HepG2 (cell line): ENCODE measurements around the gene TLCD1. TPM values are rescaled to one million over a fixed set of nuclear protein-coding genes. Genes with fewer than 3 reads are reported as not detected.
"Not testable (repeated sequence)": the region's sequence is repeated elsewhere in the genome, so short reads cannot be mapped to it uniquely, and the experiment has no call there.

Source experiments
- ATAC-seq: fragments of 200-7000 bp; cut with Tn5 transposase; 3 replicates; pipeline ENCODE4 v1.9.1; 2020; ENCODE audit warnings: mild to moderate bottlenecking, moderate library complexity
- BruUV-seq: library from RNA; stranded (reverse); fragments of 400-500 nt; replicated peaks from 2 replicates; lab custom pipeline; 2021; lab: Mats Ljungman, UMichigan
- CTCF ChIA-PET: fragments of 300-600 bp; formaldehyde crosslinking; extraction: SDS; loops from one replicate; lab custom pipeline; 2021; ENCODE audit warnings: low total read pairs, inconsistent platforms, low intra/inter-chr PET ratio; lab: Yijun Ruan, JAX
- POLR2A ChIA-PET: fragments of 350-600 bp; sonication (Branson Sonifier 250); formaldehyde crosslinking; loops from one replicate; lab custom pipeline; 2020; ENCODE audit warnings: antibody characterized with exemption, inconsistent platforms; lab: Yijun Ruan, JAX
- DNase-seq: peaks from one replicate; pipeline ENCODE4 v3.0.0-alpha.2; 2015; ENCODE audit warnings: low spot score
- FAIRE-seq: peaks from 3 replicates; lab custom pipeline; 2011; peaks lifted over from hg19 to GRCh38; lab: Jason Lieb, UNC
- H2AFZ ChIP-seq: one replicate; pipeline ENCODE4 v1.6.1; 2011; ENCODE audit warnings: low read length, inconsistent platforms
- H3K27ac ChIP-seq: fragments of 300-600 bp; 3 replicates; pipeline ENCODE4 v1.8.0; 2011; ENCODE audit warnings: mixed run types, mild to moderate bottlenecking, mixed read lengths, low read length, inconsistent platforms; ENCODE audit not compliant: insufficient read depth; ENCODE audit errors: extremely low read length
- H3K27me3 ChIP-seq, 2 experiments: fragments of 200-600 bp in 1 of 2; 2 replicates in 1 of 2; 3 replicates in 1 of 2; pipeline versions ENCODE4 v1.6.0 to v1.8.0; 2011; ENCODE audit warnings: low read length in 2 of 2, mild to moderate bottlenecking in 2 of 2, moderate library complexity in 2 of 2, inconsistent platforms in 1 of 2; ENCODE audit not compliant: insufficient read depth in 2 of 2, control insufficient read depth in 1 of 2
- H3K36me3 ChIP-seq, 2 experiments: fragments of 200-600 bp in 1 of 2; replicated peaks in 1 of 2; 2 replicates in 1 of 2; 3 replicates in 1 of 2; pipeline versions ENCODE4 v1.5.1 to v1.8.0; 2011; ENCODE audit warnings: low read length in 2 of 2, inconsistent platforms in 1 of 2; ENCODE audit not compliant: insufficient read depth in 2 of 2, control insufficient read depth in 1 of 2
- H3K4me1 ChIP-seq: 2 replicates; pipeline ENCODE4 v1.5.1; 2012; ENCODE audit warnings: low read length, inconsistent platforms; ENCODE audit not compliant: insufficient read depth
- H3K4me2 ChIP-seq: 2 replicates; pipeline ENCODE4 v1.6.0; 2011; ENCODE audit warnings: low read depth, low read length, inconsistent platforms
- H3K4me3 ChIP-seq, 3 experiments: fragments of 200-600 bp in 1 of 3; sonication (generic), shearing (Covaris generic) in 1 of 3; replicated peaks in 1 of 3; 2 replicates each; pipeline ENCODE4 v1.5.1; 2011 to 2016; ENCODE audit warnings: low read length in 3 of 3, inconsistent platforms in 2 of 3, low read depth in 2 of 3, mild to moderate bottlenecking in 2 of 3, control low read depth in 1 of 3, mixed read lengths in 1 of 3; ENCODE audit not compliant: insufficient read depth in 1 of 3
- H3K79me2 ChIP-seq: one replicate; pipeline ENCODE4 v1.6.1; 2011; ENCODE audit warnings: low read length, inconsistent platforms; ENCODE audit not compliant: insufficient read depth
- H3K9ac ChIP-seq: 2 replicates; pipeline ENCODE4 v1.6.0; 2011; ENCODE audit warnings: mild to moderate bottlenecking, low read depth, low read length, inconsistent platforms; ENCODE audit not compliant: insufficient read depth
- H3K9me3 ChIP-seq: 2 replicates; pipeline ENCODE4 v1.5.1; 2012; ENCODE audit warnings: mild to moderate bottlenecking, low read length
- H4K20me1 ChIP-seq: 2 replicates; pipeline ENCODE4 v1.6.0; 2011; ENCODE audit warnings: inconsistent platforms, mild to moderate bottlenecking, low read length, moderate library complexity; ENCODE audit not compliant: insufficient read depth
- BORCS8-MEF2B ChIP-seq: sonication (generic); formaldehyde crosslinking; IDR thresholded peaks from 2 replicates; pipeline ENCODE4 v1.8.0; 2022; ENCODE audit warnings: mild to moderate bottlenecking, missing genetic modification reagents
- EEA1 ChIP-seq: sonication (generic); formaldehyde crosslinking; IDR thresholded peaks from 2 replicates; pipeline ENCODE4 v1.5.1; 2020; ENCODE audit warnings: mild to moderate bottlenecking, missing genetic modification reagents, borderline replicate concordance
- GATAD1 ChIP-seq: IDR thresholded peaks from 2 replicates; pipeline ENCODE4 v1.6.1; 2016; ENCODE audit warnings: missing genetic modification reagents, missing compliant biosample characterization
- KLF12 ChIP-seq: sonication (generic); formaldehyde crosslinking; IDR thresholded peaks from 2 replicates; pipeline ENCODE4 v1.4.0; 2020; ENCODE audit warnings: missing genetic modification reagents, borderline replicate concordance
- KMT2A ChIP-seq: sonication (generic); formaldehyde crosslinking; IDR thresholded peaks from 2 replicates; pipeline ENCODE4 v1.4.0; 2020; ENCODE audit warnings: missing genetic modification reagents
- MAFK ChIP-seq, 2 experiments: IDR thresholded peaks in 1 of 2; conservative IDR thresholded peaks in 1 of 2; 2 replicates each; pipeline ENCODE4 v1.6.1; 2011; ENCODE audit warnings: improper control_type of control experiment in 2 of 2, low read length in 2 of 2
- MLLT10 ChIP-seq: sonication (generic); formaldehyde crosslinking; IDR thresholded peaks from 2 replicates; pipeline ENCODE4 v1.4.0; 2020; ENCODE audit warnings: missing genetic modification reagents
- RBFOX2 ChIP-seq: fragments of 200-400 bp; formaldehyde crosslinking; IDR thresholded peaks from 2 replicates; pipeline ENCODE4 v1.6.1; 2017; ENCODE audit warnings: low read depth, mild to moderate bottlenecking, low read length
- SOX6 ChIP-seq, 2 experiments: fragments of 450-650 bp in 1 of 2; sonication (generic) in 1 of 2; formaldehyde crosslinking in 1 of 2; IDR thresholded peaks; 2 replicates each; pipeline versions ENCODE4 v1.4.0 to v1.6.1; 2017 to 2020; ENCODE audit warnings: antibody characterized with exemption in 1 of 2, mild to moderate bottlenecking in 1 of 2, missing genetic modification reagents in 1 of 2
- TOPORS ChIP-seq: sonication (generic); formaldehyde crosslinking; IDR thresholded peaks from 2 replicates; pipeline ENCODE4 v1.8.0; 2023; ENCODE audit warnings: mild to moderate bottlenecking, missing genetic modification reagents
- WGBS: methylation state at CpG from one replicate; pipeline ENCODE4 v1.1.6; 2017; ENCODE audit warnings: low lambda C conversion rate; 5-methylcytosine and 5-hydroxymethylcytosine counted together
- in situ Hi-C: cut with HindIII; loops from 2 replicates; pipeline ENCODE4 v1.10.0; 2017; ENCODE audit warnings: low pct_unique_long_range_greater_than_20kb; ENCODE audit not compliant: extremely low pct_ligation_motif_present
- intact Hi-C: fragments of 100-400 bp; cut with micrococcal nuclease; formaldehyde crosslinking; loops from one replicate; pipeline ENCODE4 v1.10.0; 2022; ENCODE audit not compliant: unreplicated experiment
- polyA plus RNA-seq, 8 experiments: library from polyadenylated mRNA; depleted of rRNA in 3 of 8; stranded (reverse) in 7 of 8; unstranded in 1 of 8; fragments of >200 nt; fragmentation: Illumina TruSeq in 4 of 8; extraction: Trizol in 4 of 8; gene quantifications; 2 replicates each; pipeline versions ENCODE4 v1.2.1 to v1.2.3, GENCODE V29; 2011 to 2016; ENCODE audit warnings: low read depth in 4 of 8, missing spikeins in 1 of 8, mixed read lengths in 1 of 8; ENCODE audit not compliant: insufficient read depth in 1 of 8
- total RNA-seq, 5 experiments: library from RNA; depleted of rRNA; stranded (reverse); fragments of >200 nt; fragmentation: Illumina TruSeq; extraction: Trizol; gene quantifications; 2 replicates each; pipeline ENCODE4 v1.2.3, GENCODE V29; 2016; ENCODE audit warnings: low read depth in 1 of 5
- TF ChIP-seq, protein P1 (sequence below): sonication (generic); formaldehyde crosslinking; IDR thresholded peaks from 2 replicates; pipeline ENCODE4 v1.5.0; 2020; ENCODE audit warnings: mild to moderate bottlenecking, low read depth, missing genetic modification reagents, borderline replicate concordance

Gene TLCD1
- total and polyA plus RNA-seq, 2 of the 13 experiments (the other 11 are each of a cell fraction or from before 2014, with no cell fraction given) = 14.9 to 19.6 TPM

DNA sequence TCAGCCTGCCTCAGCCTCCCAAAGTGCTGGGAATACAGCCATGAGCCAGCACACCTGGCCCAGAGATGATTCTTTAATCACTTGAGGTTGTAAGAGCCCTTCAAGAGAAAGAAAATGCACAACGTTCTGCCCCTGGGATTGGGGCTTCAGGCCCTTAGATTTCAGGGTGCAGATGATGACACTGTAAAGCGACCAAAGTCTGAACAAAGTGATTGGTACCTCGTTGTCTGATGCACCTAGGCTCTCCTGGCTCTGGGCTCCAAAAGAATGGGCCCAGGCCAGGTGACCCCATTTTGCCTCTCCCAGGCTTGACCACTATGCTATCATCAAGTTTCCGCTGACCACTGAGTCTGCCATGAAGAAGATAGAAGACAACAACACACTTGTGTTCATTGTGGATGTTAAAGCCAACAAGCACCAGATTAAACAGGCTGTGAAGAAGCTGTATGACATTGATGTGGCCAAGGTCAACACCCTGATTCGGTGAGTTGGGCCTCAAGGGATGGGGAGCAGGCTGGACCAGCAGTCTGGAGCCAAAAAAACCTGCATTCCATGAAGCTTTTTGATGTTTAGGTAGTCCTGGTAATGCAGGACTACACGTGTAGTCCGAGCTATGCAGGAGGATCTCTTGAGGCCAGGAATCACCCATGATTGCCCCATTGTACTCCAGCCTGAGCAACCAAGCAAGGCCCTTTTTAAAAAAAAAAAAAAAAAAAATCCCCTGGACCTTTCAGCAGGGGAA lies 3.4 kb downstream of the TLCD1 start (continued):
- peak; percentile 52; the same call in 1 of the 2 replicates for TF ChIP-seq TOPORS
- 0 out of 2 replicates have a peak, but pooled peaks have one; percentile 6 for TF ChIP-seq BORCS8-MEF2B (CRISPR knock-in tag)
- TF ChIP-seq SOX6 (IDR thresholded peaks at IDR 0.05) = no peak
- TF ChIP-seq SOX6 (CRISPR knock-in tag; IDR thresholded peaks at IDR 0.05) = no peak
- TF ChIP-seq KLF12 (CRISPR knock-in tag) = no peak
- TF ChIP-seq MAFK (conservative IDR thresholded peaks at IDR 0.05 in 1 of 2, IDR thresholded peaks at IDR 0.05 in 1 of 2; ENCODE audit: low read length in 2 of 2) = no peak
- TF ChIP-seq EEA1 = no peak
- no peak for TF ChIP-seq MLLT10 (CRISPR knock-in tag)
- TF ChIP-seq, protein P1, sequence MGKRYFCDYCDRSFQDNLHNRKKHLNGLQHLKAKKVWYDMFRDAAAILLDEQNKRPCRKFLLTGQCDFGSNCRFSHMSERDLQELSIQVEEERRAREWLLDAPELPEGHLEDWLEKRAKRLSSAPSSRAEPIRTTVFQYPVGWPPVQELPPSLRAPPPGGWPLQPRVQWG (CRISPR knock-in tag) = no peak

DNA sequence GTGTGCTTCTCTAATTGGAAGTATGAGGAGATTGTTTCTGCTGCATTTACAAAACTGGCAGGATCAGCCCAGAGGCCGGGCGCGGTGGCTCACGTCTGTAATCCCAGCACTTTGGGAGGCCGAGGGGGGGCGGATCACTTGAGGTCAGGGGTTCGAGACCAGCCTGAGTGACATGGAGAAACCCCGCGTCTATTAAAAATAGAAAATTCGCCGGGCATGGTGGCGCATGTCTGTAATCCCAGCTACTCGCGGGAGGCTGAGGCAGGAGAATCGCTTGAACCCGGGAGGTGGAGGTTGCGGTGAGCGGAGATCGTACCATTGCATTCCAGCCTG lies 5.1 kb downstream of the TLCD1 start:
- in situ Hi-C loops, CTCF ChIA-PET, ATAC-seq: not testable (repeated sequence)
- H3K79me2 ChIP-seq = peaks cover 40% of the 10 kb centered on the region
- 6% methylated on average over 19 of the region's 19 CpGs for WGBS
- POLR2A ChIA-PET = interaction anchor here (1.8 to 4.2 kb wide), 5 partner anchors 14 to 180 kb away, joined by 7 to 220 read pairs (median 42); partner anchors contain the start of genes PROCA1, SDF2, SUPT6H and TRAF4
- intact Hi-C loops = loop anchor here (5.0 kb wide), 1 partner anchor 74 kb away; the partner anchor contains the start of gene BLTP2
- 0 out of 2 replicates have a peak, but pooled peaks have one; percentile 38 for TF ChIP-seq RBFOX2
- 0 out of 2 replicates have a peak, but pooled peaks have one; percentile 3 for TF ChIP-seq GATAD1 (CRISPR knock-in tag)
- 0 out of 2 replicates have a peak, but pooled peaks have one; percentile 1 for TF ChIP-seq KMT2A (CRISPR knock-in tag)
- TF ChIP-seq, all 625 proteins: peak for 3; not testable (repeated sequence) for 622
- Histone ChIP-seq H3K36me3 (peaks cover 8 to 38% of the 10 kb centered on the region in 2 experiments; a peak in 4 of 5 replicates), H3K4me1 (peaks cover 60% of the 10 kb centered on the region), H3K4me3 (peak overlapping the region; percentile 81 to 97 (median 96)), H3K27ac (peak overlapping the region; percentile 89), H3K4me2 (peak overlapping the region; percentile 96), H3K9ac (peak overlapping the region; percentile 98), H4K20me1 (peaks cover 42% of the 10 kb centered on the region)
- H3K27me3 ChIP-seq, H3K9me3 ChIP-seq, DNase-seq, BruUV-seq, H2AFZ ChIP-seq, FAIRE-seq: not testable (repeated sequence)
